ENCODE results near the gene GORASP1. TPM values are rescaled to one million over a fixed set of nuclear protein-coding genes. Genes with fewer than 3 reads are reported as not detected.
A peak's percentile ranks its signal among the peaks of the same experiment; 100 is the strongest.

GORASP1 gene
- total RNA-seq, 1 experiment from 2014 or later, result 39.4 TPM

DNA sequence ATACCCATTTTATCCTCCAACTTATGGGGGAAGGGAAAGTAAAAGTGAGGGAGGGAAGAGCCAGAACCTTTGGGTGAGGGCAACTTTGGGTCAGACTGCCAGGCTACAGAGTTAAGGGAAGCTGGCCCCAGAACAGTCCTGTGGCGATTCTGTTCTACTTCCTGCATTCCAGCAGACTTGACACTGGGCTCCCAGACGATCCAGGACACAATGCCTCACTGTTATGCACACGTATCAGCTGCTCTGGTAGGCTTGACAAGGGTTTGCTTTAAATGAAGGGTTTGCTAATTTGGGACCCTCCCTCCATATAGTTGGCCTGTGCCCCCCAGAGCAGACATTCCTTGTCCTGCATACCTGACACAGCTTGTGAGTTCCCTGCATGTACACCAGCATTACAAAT is 10.7 kb downstream of the GORASP1 start:
- H3K36me3 ChIP-seq (ENCODE audit: control insufficient read depth, insufficient read depth, low read length), result peaks cover 2% of the 10 kb centered on the region
- POLR2A ChIA-PET, result no interaction called here
- no peaks in the 10 kb centered on the region for H3K9me3 ChIP-seq (ENCODE audit: control insufficient read depth, insufficient read depth, low read depth, low read length)
- H3K27me3 ChIP-seq (ENCODE audit: control insufficient read depth, insufficient read depth, low read length), result no peaks in the 10 kb centered on the region
- TF ChIP-seq, protein P1, sequence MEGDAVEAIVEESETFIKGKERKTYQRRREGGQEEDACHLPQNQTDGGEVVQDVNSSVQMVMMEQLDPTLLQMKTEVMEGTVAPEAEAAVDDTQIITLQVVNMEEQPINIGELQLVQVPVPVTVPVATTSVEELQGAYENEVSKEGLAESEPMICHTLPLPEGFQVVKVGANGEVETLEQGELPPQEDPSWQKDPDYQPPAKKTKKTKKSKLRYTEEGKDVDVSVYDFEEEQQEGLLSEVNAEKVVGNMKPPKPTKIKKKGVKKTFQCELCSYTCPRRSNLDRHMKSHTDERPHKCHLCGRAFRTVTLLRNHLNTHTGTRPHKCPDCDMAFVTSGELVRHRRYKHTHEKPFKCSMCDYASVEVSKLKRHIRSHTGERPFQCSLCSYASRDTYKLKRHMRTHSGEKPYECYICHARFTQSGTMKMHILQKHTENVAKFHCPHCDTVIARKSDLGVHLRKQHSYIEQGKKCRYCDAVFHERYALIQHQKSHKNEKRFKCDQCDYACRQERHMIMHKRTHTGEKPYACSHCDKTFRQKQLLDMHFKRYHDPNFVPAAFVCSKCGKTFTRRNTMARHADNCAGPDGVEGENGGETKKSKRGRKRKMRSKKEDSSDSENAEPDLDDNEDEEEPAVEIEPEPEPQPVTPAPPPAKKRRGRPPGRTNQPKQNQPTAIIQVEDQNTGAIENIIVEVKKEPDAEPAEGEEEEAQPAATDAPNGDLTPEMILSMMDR (IDR thresholded peaks at IDR 0.05), result no peak
- intact Hi-C loops (cut with micrococcal nuclease; ENCODE audit: unreplicated experiment), result no loop called here
- no peak for ATAC-seq
- CTCF ChIA-PET, result no interaction called here
- no TSS peak for BruUV-seq (replicated peaks)
- no peak for DNase-seq (ENCODE audit: low read depth, low spot score)
- in situ Hi-C loops (cut with HindIII; ENCODE audit: low pct_unique_long_range_greater_than_20kb, low sequenced_read_pairs), result no loop called here
- H3K4me1 ChIP-seq (ENCODE audit: control insufficient read depth, insufficient read depth, low read length), result no peaks in the 10 kb centered on the region
- H3K27ac ChIP-seq (ENCODE audit: low read length), result no peak overlapping the region
- H3K4me3 ChIP-seq (ENCODE audit: low read depth in 2 of 2, low read length in 2 of 2), result no peak overlapping the region

DNA sequence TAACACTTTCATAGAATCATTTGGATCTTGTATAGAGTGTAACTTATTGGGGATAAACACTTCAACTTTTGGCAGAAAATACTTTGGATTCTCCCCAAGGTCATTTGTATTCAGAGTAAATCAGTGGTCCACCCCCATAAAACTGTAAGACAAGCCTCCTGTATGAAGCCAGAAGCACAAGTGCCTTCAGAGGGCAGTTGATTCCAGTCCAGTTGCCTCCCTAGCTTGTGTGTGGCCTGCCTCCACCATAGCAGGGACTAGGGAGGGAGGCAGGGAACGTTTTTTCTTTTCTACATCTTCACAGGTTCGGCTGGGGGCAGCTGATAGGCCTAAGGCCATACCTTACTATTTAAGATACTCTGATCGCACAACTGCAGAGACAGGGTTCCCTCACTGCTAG is 11.6 kb downstream of the GORASP1 start:
- intact Hi-C loops (cut with micrococcal nuclease; ENCODE audit: unreplicated experiment) (no loop called here), in situ Hi-C loops (cut with HindIII; ENCODE audit: low pct_unique_long_range_greater_than_20kb, low sequenced_read_pairs) (no loop called here)
- TF ChIP-seq, protein P1 (IDR thresholded peaks at IDR 0.05), result no peak
- TF ChIP-seq TCF7L2 (IDR thresholded peaks at IDR 0.05; ENCODE audit: low read depth, low read length) (no peak), SIN3A (IDR thresholded peaks at IDR 0.05; ENCODE audit: borderline replicate concordance, insufficient read depth, low read depth, low read length) (no peak)
- Histone ChIP-seq H3K4me1 (ENCODE audit: control insufficient read depth, insufficient read depth, low read length) (no peaks in the 10 kb centered on the region), H3K27me3 (ENCODE audit: control insufficient read depth, insufficient read depth, low read length) (no peaks in the 10 kb centered on the region), H3K36me3 (ENCODE audit: control insufficient read depth, insufficient read depth, low read length) (peaks cover under 1% of the 10 kb centered on the region), H3K4me3 (ENCODE audit: low read depth in 2 of 2, low read length in 2 of 2) (no peak overlapping the region), H3K27ac (ENCODE audit: low read length) (no peak overlapping the region), H3K9me3 (ENCODE audit: control insufficient read depth, insufficient read depth, low read depth, low read length) (no peaks in the 10 kb centered on the region)
- ChIA-PET POLR2A (no interaction called here), CTCF (no interaction called here)
- BruUV-seq (replicated peaks), result no TSS peak
- DNase-seq (ENCODE audit: low read depth, low spot score) (no peak), ATAC-seq (no peak)

DNA sequence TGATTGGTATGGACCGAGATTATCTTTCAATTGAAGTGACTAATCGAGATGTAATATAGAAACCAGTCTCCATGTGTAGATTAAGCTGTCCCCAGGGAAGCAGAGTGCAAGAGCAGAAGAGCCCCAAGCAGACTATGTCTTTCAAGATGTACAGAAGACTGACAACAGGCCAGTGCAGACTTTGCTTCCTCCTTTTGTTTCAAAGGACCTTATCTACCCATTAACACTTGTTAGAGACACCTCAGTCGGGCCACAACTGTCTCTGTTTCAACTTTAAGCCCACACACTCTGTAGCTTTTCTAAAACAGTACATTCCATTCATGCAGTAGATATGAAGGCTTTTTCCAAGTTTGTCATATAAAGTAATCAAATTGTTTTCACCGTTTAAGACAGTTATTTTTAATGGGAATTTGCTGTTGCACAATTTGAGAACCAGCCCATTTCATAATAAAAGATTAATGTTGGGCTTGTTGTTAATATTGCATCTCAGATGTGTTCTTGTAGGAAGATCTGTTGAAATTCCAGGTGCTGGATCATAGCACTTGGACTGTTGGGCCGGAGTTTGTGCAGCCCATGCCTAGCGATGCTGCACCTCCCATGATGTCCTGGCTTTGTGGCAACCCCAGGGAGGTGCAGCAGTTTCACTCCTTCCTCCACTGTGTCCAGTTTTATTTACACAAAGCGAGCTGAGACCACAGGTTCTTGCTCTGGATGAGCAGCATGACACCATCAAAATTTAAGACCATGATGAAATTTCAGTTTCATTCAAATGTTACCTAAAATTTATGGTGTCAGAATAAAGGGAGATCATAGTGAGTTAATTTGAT is 12.4 kb downstream of the GORASP1 start:
- intact Hi-C loops (cut with micrococcal nuclease; ENCODE audit: unreplicated experiment) (no loop called here), in situ Hi-C loops (cut with HindIII; ENCODE audit: low pct_unique_long_range_greater_than_20kb, low sequenced_read_pairs) (no loop called here)
- H3K4me3 ChIP-seq (ENCODE audit: low read depth in 2 of 2, low read length in 2 of 2), result no peak overlapping the region
- no peaks in the 10 kb centered on the region; the same call in none of the 2 replicates for H3K36me3 ChIP-seq (ENCODE audit: control insufficient read depth, insufficient read depth, low read length)
- TSS peak; percentile 45 for BruUV-seq (replicated peaks)
- no peaks in the 10 kb centered on the region for H3K9me3 ChIP-seq (ENCODE audit: control insufficient read depth, insufficient read depth, low read depth, low read length)
- DNase-seq (ENCODE audit: low read depth, low spot score), result no peak
- TF ChIP-seq, protein P2, sequence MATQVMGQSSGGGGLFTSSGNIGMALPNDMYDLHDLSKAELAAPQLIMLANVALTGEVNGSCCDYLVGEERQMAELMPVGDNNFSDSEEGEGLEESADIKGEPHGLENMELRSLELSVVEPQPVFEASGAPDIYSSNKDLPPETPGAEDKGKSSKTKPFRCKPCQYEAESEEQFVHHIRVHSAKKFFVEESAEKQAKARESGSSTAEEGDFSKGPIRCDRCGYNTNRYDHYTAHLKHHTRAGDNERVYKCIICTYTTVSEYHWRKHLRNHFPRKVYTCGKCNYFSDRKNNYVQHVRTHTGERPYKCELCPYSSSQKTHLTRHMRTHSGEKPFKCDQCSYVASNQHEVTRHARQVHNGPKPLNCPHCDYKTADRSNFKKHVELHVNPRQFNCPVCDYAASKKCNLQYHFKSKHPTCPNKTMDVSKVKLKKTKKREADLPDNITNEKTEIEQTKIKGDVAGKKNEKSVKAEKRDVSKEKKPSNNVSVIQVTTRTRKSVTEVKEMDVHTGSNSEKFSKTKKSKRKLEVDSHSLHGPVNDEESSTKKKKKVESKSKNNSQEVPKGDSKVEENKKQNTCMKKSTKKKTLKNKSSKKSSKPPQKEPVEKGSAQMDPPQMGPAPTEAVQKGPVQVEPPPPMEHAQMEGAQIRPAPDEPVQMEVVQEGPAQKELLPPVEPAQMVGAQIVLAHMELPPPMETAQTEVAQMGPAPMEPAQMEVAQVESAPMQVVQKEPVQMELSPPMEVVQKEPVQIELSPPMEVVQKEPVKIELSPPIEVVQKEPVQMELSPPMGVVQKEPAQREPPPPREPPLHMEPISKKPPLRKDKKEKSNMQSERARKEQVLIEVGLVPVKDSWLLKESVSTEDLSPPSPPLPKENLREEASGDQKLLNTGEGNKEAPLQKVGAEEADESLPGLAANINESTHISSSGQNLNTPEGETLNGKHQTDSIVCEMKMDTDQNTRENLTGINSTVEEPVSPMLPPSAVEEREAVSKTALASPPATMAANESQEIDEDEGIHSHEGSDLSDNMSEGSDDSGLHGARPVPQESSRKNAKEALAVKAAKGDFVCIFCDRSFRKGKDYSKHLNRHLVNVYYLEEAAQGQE (IDR thresholded peaks at IDR 0.05; ENCODE audit: insufficient read depth in 1 of 2, low read depth in 2 of 2, low read length in 1 of 2), result no peak
- TF ChIP-seq TCF7L2 (IDR thresholded peaks at IDR 0.05; ENCODE audit: low read depth, low read length) (no peak), POLR2AphosphoS5 (IDR thresholded peaks at IDR 0.05; ENCODE audit: low read depth, low read length) (no peak), SIN3A (IDR thresholded peaks at IDR 0.05; ENCODE audit: borderline replicate concordance, insufficient read depth, low read depth, low read length) (no peak)
- TF ChIP-seq, protein P1 (IDR thresholded peaks at IDR 0.05), result no peak
- no peak for ATAC-seq
- H3K4me1 ChIP-seq (ENCODE audit: control insufficient read depth, insufficient read depth, low read length), result no peaks in the 10 kb centered on the region
- POLR2A ChIA-PET, result no interaction called here
- CTCF ChIA-PET, result no interaction called here
- H3K27ac ChIP-seq (ENCODE audit: low read length), result no peak overlapping the region
- no peaks in the 10 kb centered on the region for H3K27me3 ChIP-seq (ENCODE audit: control insufficient read depth, insufficient read depth, low read length)
